A549 treated with GW870086 at 1 μM for 4 hours (cell line): ENCODE results near the gene TNFRSF8. TPM values are rescaled to one million over a fixed set of nuclear protein-coding genes. Genes with fewer than 3 reads are reported as not detected.

Experiments
- total RNA-seq: library from RNA; stranded (reverse); fragments of 200-300 nt; extraction: Qiagen RNA extraction; gene quantifications from 5 replicates; pipeline ENCODE4 v1.2.3, GENCODE V29; 2022; ENCODE audit warnings: low read depth

Gene TNFRSF8
- total RNA-seq = 0.06 to 0.23 TPM (median 0.11 TPM) in 5 replicates

GRCh38 chr1:12063141-12064072 is at the start of gene TNFRSF8:
TSS of gene TNFRSF8 (plus strand) at chr1:12063303. CDS start at chr1:12063599, 296 bp downstream.

GRCh38 chr1:12166834-12167492 is 103.9 kb downstream of the TNFRSF8 start, which contains the start of gene TNFRSF1B:
TSS of gene TNFRSF1B (plus strand) at chr1:12166991. CDS start at chr1:12167092, 101 bp downstream.

Other genes starting within 250 kb of the TNFRSF8 start
- gene NPPA, start 215.5 kb upstream of the TNFRSF8 start, total RNA-seq = not detected in 5 replicates
- gene NPPB, start 204.4 kb upstream of the TNFRSF8 start, total RNA-seq = 0.24 TPM in 1 of 5 replicates, not detected in the others
- 30.1 to 47.4 TPM (median 45.3 TPM) in 5 replicates for gene KIAA2013, start 136.9 kb upstream of the TNFRSF8 start, total RNA-seq
- 69.4 to 85.4 TPM (median 79.5 TPM) in 5 replicates for gene PLOD1, start 128.6 kb upstream of the TNFRSF8 start, total RNA-seq
- gene MFN2, start 82.9 kb upstream of the TNFRSF8 start, total RNA-seq = 31.6 to 36.8 TPM (median 32.3 TPM) in 5 replicates
- gene MIIP, start 43.8 kb upstream of the TNFRSF8 start, total RNA-seq = 11.7 to 15.5 TPM (median 13.0 TPM) in 5 replicates
- 0.42 to 0.66 TPM (median 0.53 TPM) in 5 replicates for gene TNFRSF1B, start 103.7 kb downstream of the TNFRSF8 start, total RNA-seq
- 6.4 to 6.9 TPM (median 6.7 TPM) in 5 replicates for gene VPS13D, start 166.7 kb downstream of the TNFRSF8 start, total RNA-seq